HG02623 (cell line): Measurements from ENCODE around the gene BTLA.
"Not testable (repeated sequence)": the region's sequence is repeated elsewhere in the genome, so short reads cannot be mapped to it uniquely, and the experiment has no call there.

Source experiments
- ATAC-seq: cut with Tn5 transposase; IDR thresholded peaks from one replicate; pipeline ENCODE4 v1.9.1; 2021; ENCODE audit warnings: moderate library complexity; ENCODE audit not compliant: unreplicated experiment

BTLA gene

DNA sequence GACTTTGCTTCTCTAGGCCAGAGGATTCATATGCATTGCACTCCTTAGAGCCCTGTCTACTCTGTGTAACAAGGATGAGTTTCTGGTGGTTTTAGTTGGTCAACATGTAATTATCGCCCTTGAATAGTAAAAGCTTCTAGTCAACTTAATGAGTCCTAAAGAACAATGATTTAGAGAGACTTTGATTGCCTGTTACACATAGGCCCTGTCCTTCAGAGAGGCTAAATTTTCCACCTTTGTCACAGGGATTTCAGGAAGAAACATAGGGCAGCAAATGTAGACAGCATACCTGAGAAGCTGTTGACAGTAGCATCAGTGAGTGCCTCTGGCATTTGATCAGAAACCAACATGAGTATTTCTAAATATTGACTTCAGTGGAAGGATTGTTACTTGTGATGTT is 7.1 kb downstream of the BTLA start:
- ATAC-seq: no peak

DNA sequence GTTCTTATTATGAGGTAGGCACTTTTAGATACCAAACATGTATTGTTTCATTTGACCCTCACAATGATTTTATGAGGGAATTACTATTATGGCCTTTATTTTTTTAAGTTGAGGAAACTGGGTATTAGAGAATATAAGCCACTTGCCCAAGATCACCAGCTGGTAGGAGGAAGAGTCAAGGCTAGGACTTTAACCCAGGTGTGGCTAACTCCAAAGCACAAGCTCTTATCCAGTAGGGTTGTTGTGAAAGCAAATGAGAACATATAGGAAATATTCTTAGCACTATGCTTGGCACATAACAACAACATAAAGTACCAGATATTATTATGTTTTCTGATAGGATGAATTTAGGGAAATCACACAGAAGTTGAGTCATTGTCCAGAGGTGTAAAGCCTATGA is 7.9 kb downstream of the BTLA start:
- ATAC-seq: no peak

DNA sequence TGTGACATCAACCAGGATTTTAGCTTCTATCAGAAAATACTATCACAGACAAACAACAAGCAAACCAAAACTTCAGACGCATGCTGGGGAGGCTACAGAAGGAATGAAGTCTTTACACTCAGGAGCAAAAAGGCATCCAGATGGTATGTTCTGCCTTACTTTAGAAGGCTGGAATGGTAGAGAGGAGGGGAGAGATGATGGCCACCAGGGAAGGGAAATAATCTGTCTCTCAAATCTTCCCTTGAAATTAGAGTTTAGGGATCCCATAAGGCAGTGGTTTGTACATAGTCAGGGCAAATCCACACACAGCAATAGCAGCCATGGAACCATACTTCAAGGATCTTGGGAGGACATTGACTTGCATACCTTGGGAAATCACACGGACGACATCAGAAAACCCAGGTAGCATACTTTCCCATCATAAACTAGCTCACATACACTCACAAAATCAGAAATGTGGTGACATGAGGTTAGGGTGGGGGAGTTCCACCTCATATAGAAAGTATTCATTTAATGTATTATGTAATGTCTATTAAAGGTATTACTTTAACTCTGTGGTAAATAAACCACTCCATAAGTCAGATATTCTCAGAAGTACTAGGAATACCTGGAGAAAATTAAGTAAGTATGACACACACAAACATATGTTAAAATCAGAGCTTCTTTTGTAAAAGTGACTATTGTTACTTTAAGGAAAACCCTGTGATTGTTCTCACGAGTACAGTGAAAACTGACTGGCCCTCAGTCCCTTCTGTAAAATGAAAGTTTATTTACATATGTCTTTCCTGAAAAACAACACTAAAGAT is 9.4 kb downstream of the BTLA start:
- no peak for ATAC-seq

DNA sequence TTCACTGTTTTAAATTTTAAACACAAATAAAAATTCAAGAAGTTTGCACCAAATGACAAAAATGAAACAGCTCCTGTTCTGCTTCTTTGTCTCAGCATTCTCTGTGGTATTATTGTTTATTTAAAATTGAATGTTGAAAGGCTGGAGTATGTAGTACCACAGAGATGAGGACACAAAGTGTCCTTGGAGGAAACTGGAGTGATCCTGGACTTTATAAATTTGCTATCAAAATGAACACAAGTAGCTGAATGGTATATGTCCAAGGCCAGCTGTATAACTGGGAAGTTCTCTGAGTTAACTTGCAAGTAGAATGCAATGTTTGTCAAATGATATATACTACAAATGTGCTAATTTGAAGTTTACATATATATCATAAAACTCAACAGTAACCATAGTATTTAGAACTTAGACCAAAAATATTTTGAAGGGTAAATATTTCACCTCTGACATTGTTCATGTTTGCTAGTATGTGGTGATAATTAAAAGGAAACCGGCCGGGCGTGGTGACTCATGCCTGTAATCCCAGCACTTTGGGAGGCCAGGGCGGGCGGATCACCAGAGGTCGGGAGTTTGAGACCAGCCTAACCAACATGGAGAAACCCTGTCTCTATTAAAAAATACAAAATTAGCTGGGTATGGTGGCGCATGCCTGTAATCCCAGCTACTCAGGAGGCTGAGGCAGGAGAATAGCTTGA is 12.3 kb downstream of the BTLA start:
- ATAC-seq: no peak

DNA sequence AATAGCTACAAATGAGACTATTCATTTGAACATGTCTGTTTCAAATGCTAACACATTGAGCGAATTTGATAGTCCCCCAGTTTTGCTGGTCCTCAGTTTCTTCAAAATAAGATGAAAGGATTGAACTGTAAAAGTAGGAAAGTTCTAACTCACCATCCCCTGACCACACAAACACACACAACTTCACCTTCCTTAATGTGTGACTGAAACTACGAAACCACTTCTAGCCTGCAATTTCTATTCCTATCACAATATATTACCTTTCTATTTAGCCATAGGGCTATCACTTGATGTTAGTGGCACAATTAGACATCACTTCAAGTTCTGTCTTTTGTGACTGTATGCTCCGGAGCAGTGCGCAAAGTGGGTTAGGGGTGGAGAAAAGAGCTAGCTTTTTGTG is 14.9 kb downstream of the BTLA start:
- no peak for ATAC-seq

DNA sequence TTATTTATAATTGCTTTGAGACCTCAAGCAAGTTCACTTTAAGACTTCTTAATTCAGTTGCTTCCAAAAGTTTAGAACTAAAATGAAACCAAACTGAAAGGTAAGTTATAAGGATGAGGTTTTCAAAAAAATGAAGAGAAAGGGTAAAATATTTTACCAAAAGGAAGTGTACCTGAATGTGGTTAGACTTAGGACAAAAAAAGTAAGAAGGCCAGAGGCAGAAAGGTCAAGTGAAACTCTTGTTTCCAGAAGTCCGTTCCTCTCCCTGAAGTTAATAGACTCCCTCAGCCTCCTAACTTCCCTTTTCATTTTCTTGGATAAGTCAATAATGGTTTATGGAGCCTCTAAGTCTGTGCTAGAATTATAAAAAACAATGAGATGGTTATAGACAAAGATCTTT is 16.6 kb downstream of the BTLA start:
- no peak for ATAC-seq

DNA sequence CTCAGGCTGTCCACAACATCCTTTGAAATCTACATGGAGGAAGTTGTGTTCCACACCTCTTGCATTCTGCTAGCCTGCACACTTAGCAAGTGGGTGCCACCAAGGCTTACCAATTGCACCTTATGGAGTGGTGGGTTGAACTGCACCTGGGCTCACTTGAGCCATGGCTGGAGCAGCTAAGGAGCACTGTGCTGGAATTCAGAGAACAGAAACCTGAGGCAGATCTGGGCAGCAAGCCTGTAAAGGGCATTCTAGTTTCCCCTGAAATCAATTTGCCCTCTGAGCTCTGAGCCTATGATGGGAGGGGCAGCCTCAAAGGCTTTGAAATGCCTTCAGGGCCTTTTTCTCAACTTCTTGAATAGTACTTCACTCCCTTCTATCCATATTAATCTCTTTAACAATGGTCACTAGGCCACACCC is 18.0 kb downstream of the BTLA start:
- no peak for ATAC-seq

DNA sequence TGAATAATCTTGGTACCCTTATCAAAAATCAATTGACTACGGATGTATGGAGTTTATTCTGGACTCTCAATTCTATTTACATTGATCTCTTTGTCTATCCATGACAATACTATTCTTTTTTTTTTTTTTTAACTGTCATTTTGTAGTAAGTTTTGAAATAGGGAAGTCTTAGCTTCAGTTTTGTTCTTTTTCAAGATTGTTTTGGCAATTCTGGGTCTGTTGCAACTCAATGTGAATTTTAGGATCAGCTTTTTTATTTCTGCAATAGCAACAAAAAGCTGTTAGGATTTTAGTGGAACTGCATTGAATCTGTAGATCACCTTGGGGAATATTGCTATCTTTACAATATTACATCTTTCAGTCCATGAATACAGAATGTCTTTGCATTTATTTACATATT is 21.4 kb downstream of the BTLA start:
- ATAC-seq: no peak

DNA sequence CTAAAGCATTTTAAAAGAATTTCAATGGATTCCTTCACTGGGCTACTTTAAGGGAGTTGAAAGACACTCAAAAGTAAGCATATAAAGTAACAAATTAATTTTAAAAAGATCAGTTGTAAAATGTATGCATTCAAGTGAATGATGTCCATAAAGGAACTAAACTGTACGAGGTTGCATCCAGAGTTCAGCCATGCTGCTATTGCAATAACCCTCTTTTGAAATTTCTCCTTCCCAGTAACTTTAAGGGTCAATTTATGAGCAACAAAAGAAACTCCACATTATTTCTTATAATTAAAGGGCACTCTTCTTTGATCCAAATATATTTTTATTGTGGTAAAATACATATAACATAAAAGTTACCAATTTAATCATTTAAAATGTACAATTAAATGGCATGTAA is 22.9 kb downstream of the BTLA start:
- no peak for ATAC-seq

DNA sequence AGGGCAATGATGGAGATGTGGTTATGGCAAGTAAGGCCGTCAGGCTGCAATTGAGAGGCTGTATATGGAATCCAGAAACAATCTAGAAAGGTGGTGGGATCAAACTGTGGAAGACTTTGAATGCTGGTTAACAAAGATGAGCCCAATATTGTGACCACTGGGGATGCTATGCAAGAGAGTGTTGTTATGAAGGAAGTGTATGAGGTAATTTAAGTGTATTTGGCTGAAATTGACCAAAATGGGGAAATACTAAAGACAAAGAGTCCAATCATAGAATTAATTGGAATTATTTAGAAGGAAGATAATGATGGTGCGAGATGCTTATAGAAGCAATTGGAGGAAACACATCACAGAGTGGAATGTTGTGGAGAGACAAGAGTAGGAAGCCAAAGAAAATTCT is 24.5 kb downstream of the BTLA start:
- no peak for ATAC-seq

DNA sequence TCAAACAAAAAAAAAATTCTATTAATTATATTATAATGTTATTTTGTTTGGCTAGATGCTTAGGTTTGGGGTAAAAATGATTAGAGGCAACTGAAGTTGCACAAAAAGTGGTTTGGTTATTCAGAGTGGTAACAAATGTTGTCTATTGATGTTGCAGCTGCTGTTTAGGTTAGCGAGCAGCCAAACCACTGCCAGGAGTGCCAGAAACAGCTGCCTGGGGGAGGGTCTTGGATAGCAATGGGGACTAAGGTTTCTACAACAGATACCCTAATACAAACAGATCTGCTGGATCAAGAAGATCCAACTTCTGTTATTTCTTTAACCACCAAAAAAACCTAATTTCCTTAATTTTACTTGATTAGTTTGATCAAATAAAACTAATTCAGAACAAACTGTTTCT is 26.6 kb downstream of the BTLA start:
- no peak for ATAC-seq

DNA sequence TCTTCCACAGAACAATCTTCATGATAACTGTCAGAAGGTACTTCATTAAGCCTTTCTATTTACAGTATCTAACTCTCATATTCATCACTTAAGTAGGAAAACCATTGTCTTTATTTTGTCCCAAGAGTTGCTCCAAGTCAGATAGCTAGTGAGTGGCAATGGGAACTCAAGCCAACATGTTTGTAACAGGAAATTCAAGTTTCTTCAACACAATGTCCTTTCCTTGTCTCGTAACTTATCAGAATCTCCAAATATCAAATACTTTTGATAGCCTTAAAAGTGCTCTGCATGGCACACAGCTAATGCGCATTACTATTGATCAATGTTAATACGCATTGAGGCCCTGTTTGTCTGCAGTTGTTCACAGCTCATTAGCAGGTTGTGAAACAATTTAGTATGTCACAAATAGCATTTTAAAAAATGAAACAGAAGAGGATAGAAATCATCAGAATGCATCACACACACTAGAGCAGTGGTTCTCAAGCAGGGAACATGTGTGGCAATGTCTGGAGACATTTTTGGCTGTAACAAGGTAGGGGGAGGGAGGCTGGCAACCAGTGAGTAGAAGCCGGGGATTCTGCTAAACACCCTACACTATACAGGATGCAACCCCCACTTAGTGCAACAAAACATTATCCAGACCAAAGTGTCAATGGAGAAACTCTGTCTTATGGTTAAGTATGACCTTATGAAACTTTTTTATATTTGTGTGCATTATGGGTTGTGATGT is 27.5 kb downstream of the BTLA start:
- no peak for ATAC-seq

DNA sequence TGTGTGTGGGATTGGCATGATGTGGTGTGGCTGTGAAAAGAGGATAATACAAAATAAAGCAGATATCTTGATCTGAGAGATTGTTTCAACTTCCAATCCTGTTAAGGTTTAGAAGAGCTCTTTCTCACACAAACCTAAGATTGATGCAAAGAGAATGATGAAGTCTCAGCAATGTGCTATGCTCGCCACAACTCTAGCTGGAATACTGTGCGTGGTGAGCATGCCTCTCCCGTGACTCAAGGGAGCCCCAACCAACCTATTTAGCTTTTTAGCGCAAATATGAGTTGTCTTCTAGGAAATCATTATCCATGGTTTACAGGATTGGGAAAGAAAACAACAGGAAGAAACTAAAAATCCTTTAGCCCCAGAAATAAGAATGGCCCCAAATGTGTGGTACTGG is 28.5 kb downstream of the BTLA start:
- ATAC-seq: no peak

DNA sequence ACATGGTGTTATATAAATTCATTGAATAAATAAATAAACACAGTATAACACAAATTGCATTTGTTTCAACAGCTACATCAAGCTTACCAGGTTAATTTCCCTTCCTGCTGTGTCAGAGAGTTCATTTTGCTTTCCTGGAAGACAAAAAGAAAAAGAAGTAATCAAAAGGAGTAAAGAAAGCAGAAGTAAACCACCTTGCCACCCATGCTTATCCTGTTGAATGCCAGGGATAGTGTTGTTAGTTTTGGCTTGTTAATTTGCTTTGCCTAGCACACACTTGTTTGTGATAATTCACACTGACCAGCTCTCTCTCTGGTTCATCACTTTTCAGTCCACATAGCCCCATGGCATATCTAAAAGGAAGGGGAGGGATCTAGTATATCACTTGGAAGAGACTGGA is 29.6 kb downstream of the BTLA start:
- no peak for ATAC-seq

DNA sequence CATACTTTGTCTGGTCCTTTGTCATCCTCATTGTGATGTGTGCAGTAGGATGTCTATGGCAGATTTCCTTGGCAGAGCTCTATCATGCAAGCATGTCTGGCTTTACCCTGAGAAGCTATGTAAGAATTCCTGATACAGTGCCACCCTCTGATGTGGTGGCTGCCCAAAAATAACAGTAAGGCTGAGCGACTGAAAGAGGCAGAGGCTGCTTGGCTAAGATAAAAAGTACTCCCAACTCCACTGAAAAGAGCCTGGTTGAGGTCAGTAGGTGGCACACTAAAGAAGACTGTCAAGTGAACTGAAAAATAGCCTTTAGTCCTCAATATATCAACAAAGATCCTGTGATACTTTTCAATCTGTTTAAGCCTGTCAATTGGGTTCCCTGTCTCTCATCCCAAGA is 31.7 kb downstream of the BTLA start:
- no peak for ATAC-seq

DNA sequence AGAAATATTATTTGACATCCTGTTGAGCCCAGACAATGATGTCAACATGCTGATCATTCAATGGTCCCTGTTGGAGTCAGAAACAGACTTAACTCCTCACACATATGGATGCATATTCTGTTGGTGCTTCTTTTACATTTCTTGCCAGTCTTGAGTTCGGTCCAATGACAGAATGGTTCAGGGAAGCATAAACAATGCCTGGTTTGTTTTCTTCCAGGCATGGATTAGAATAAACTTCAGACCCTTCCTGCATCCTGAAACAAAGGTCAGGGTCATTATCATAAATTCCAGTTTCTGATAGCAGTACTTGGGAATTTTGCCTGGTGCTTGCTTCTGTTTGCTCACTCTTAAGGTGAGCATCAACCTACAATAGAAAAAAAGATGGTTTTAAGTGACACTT is 33.3 kb downstream of the BTLA start:
- ATAC-seq: no peak

DNA sequence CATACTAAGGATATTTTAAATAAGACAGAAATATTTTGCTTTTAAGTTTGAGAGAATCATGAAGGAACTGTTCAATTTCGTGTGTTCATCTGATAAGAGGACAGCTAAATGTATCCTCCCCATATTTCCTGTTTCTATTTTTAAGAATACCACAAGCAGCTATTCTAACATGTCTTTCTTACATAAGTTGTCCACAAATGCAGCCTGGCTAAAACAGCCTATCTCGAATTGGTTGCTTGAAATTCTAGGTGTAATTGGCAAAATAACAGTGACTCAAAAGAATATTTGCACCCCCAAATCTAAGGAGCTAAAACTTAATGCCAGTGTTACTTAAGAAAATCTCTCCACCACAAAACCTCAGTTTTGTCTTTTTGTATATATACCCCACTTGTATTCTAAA is 35.0 kb downstream of the BTLA start:
- ATAC-seq: peak; percentile 35

DNA sequence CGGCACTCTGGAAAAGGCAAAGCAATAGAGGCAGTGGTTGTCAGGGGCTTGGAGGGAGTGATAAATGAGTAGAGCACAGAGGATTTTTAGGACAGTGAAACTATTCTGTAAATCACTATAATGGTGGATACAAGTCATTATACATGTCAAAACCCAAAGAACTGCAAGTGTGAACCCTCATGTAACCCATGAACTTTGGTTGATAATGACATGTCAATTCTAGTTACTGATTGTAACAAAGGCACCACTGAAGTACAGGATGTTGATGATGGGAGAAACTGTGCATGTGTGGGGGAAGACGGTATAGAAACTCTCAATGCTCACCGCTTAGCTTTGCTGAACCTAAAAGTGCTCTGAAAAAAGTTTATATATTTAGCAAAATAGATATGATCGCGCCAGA is 36.0 kb downstream of the BTLA start:
- ATAC-seq: no peak

DNA sequence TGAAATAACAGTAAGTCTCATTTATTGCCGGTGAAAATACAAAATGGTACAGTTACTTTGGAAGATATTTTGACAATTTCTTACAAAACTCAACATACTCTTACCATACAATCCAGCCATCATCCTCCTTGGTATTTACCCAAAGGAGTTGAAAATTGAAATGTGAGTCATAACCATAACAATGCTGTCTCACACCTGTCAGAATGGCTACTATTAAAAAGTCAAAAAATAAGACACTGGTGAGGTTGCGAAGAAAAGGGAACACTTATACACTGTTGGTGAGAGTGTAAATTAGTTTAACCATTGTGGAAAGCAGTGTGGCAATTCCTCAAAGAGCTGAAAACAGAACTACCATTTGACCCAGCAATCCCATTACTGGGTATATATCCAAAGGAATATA is 37.5 kb downstream of the BTLA start:
- ATAC-seq: not testable (repeated sequence)

DNA sequence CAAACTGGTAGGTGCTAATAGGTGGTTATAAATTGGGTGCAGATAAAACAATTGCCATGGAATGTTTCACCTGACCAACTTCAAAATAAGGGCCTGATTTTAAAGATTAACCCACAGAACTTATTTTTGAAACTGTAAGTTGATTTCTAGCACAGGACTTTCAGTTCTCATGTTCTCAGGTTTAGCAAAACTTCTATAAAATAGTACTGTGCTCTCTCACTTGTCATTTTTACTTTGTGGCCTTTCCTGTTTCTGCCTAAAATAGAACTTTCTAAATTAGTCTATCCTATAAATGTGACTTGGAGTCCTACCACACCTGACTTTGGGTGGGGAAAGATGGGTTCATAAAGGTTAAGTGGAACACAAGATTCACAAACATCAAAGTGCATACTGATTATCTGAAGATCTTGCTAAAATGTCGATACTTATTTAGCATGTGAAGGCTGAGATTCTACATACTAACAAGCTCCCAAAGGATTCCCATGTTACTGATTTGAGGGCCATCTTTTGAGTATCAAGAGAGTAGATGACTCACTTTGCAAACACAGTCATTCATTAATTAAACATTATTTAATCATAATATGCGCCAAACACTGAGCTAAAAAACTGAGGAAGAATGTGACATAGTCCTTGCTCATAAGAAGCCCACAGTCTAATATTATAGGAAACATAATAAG is 38.6 kb downstream of the BTLA start:
- peak; percentile 58 for ATAC-seq

DNA sequence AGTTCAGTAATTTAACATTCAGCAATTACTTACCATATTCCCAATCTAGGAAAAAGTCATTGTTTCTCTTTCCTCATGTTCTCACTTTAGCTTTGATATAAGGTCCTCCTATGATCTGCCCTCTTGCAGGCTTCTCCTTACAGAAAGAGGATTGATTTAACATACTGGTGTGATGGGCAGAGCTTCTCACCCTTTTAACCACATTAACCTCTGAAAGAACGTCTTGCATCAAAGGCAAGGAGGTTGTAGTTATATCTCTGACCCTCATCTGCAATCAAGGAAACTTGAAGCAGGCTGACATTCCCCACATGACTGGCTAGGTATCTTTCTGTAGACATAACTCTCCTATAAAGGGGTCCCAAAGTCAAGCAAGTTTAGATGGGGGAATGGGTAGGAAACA is 39.5 kb downstream of the BTLA start:
- ATAC-seq: peak; percentile 36
